Measurements from ENCODE around the gene PGM5. TPM values are rescaled to one million over a fixed set of nuclear protein-coding genes. Genes with fewer than 3 reads are reported as not detected.
"Not testable (repeated sequence)": the region's sequence is repeated elsewhere in the genome, so short reads cannot be mapped to it uniquely, and the experiment has no call there.

The PGM5 gene
- polyA plus RNA-seq, 2 donors = 5.3 to 36.2 TPM

DNA sequence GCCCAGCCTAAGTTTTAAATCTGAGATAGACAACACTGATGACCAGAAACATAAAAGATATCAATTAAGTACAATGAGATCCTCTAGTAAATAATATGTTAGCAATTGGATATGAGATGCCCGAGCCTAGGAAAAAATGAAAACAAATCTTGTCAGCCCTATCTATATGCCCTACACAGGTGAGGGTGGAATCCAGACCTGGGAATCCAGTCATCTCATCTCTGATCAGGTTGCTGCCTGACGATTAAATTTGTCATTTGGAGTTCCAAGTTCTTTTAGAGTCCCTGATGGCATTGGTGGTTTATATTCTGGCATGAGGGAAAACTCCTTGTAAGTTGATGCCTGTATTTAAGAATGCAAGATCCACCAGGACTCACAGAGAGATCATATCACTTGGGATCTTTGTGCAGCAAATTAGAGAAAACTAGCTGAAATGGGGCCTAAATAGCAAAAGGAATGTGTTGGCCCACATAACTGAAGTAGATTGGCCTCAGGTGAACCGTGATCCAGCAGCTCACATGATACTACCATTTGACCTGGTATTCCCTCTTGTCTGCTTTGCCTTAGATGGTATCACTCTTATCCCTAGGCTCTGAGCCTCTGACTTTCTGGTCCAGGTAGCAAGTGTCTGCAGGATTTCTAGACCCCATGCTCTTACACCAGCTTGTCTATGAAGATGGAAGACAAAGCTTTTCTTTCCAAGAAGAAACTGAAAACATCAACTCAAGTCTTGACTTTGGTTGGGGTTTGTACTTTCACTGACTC, 48.2 kb downstream of the PGM5 start:
- 76 to 82% methylated on average over 3 of the region's 3 CpGs for WGBS, 2 donors
- not testable (repeated sequence) for H3K9me3 ChIP-seq (ENCODE audit: control insufficient read depth in 2 of 2, insufficient read depth in 1 of 2, low read depth in 1 of 2, low read length in 1 of 2); H3K4me1 ChIP-seq (ENCODE audit: control insufficient read depth in 2 of 2, insufficient read depth in 2 of 2, low read length in 1 of 2); H3K27ac ChIP-seq (ENCODE audit: low read depth in 2 of 2, low read length in 1 of 2); H3K36me3 ChIP-seq (ENCODE audit: control insufficient read depth in 2 of 2, insufficient read depth in 2 of 2, low read length in 1 of 2); H3K4me3 ChIP-seq (ENCODE audit: low read depth in 1 of 2, low read length in 2 of 2); H3K27me3 ChIP-seq (ENCODE audit: control insufficient read depth in 1 of 2, insufficient read depth in 2 of 2, low read length in 2 of 2)

DNA sequence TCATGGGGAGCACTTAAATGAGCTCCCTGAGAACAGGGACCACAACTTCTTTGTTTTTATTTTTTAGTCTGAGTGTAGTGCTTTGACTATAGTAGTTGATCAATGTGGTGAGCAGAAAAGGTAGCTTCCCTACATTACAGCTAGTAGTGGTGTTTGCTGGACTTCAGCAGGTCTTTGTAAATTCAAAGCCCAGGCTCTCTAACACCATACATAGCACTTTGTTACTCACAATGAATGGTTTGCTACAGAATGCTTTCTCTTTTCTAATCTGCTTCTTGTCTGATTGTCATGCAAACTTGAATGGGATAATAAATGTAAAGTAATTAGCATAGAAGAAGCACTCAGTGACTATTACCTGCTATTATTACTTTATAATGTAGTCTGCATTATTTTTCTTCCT, 55.5 kb downstream of the PGM5 start:
- not testable (repeated sequence) for H3K4me3 ChIP-seq (ENCODE audit: low read depth in 1 of 2, low read length in 2 of 2); H3K4me1 ChIP-seq (ENCODE audit: control insufficient read depth in 2 of 2, insufficient read depth in 2 of 2, low read length in 1 of 2); H3K36me3 ChIP-seq (ENCODE audit: control insufficient read depth in 2 of 2, insufficient read depth in 2 of 2, low read length in 1 of 2); H3K27ac ChIP-seq (ENCODE audit: low read depth in 2 of 2, low read length in 1 of 2); H3K27me3 ChIP-seq (ENCODE audit: control insufficient read depth in 1 of 2, insufficient read depth in 2 of 2, low read length in 2 of 2); H3K9me3 ChIP-seq (ENCODE audit: control insufficient read depth in 2 of 2, insufficient read depth in 1 of 2, low read depth in 1 of 2, low read length in 1 of 2)

DNA sequence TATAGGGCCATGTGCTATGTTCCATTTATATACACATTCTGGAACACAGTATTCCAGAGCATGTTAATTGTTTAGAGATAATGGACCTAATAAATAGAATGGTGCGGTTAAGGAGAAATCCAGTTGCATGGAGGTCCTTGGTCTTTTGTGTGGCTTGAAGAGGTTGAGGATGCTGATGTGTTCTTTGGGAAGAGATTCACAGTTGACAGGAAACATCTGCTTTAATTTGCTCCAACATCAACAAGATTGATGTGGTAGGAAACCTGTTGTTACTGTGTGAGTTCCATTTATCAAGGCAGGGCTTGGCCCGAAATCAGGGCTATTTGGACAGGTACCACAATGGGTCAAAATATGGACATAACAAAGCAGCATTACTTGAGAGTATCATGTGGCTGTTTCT, 56.3 kb downstream of the PGM5 start:
- H3K4me3 ChIP-seq (ENCODE audit: low read depth in 1 of 2, low read length in 2 of 2); H3K27ac ChIP-seq (ENCODE audit: low read depth in 2 of 2, low read length in 1 of 2); H3K27me3 ChIP-seq (ENCODE audit: control insufficient read depth in 1 of 2, insufficient read depth in 2 of 2, low read length in 2 of 2): not testable (repeated sequence)

DNA sequence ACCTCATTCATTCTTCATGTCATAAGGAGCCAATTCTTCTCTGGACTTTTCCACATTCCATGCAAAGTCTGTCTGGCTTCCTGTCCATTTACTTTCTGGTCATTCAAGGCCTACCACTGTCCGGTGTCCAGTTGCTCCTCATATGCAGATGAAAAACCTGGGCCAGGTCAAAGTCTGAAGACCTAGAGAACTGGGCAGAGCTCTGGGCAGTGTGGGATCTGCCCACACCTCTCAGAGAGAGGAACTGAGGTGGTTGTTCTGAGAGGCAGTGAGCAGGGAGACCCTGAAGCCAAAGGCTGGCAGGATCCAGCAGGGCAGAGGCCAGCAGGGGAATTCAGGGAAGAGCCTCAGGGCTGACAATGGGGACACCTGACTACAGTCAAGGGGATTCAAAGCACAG, 58.7 kb downstream of the PGM5 start:
- H3K4me3 ChIP-seq (ENCODE audit: low read depth in 1 of 2, low read length in 2 of 2); H3K4me1 ChIP-seq (ENCODE audit: control insufficient read depth in 2 of 2, insufficient read depth in 2 of 2, low read length in 1 of 2); H3K27me3 ChIP-seq (ENCODE audit: control insufficient read depth in 1 of 2, insufficient read depth in 2 of 2, low read length in 2 of 2); H3K9me3 ChIP-seq (ENCODE audit: control insufficient read depth in 2 of 2, insufficient read depth in 1 of 2, low read depth in 1 of 2, low read length in 1 of 2); H3K27ac ChIP-seq (ENCODE audit: low read depth in 2 of 2, low read length in 1 of 2); H3K36me3 ChIP-seq (ENCODE audit: control insufficient read depth in 2 of 2, insufficient read depth in 2 of 2, low read length in 1 of 2): not testable (repeated sequence)
- 93 to 100% methylated on average over 1 of the region's 1 CpG for WGBS, 2 donors

More for the DNA sequence above, 56.3 kb downstream of the PGM5 start:
- H3K4me1 ChIP-seq (ENCODE audit: control insufficient read depth in 2 of 2, insufficient read depth in 2 of 2, low read length in 1 of 2); H3K9me3 ChIP-seq (ENCODE audit: control insufficient read depth in 2 of 2, insufficient read depth in 1 of 2, low read depth in 1 of 2, low read length in 1 of 2); H3K36me3 ChIP-seq (ENCODE audit: control insufficient read depth in 2 of 2, insufficient read depth in 2 of 2, low read length in 1 of 2): not testable (repeated sequence)
- WGBS, 2 donors = 57 to 72% methylated on average over 2 of the region's 2 CpGs

DNA sequence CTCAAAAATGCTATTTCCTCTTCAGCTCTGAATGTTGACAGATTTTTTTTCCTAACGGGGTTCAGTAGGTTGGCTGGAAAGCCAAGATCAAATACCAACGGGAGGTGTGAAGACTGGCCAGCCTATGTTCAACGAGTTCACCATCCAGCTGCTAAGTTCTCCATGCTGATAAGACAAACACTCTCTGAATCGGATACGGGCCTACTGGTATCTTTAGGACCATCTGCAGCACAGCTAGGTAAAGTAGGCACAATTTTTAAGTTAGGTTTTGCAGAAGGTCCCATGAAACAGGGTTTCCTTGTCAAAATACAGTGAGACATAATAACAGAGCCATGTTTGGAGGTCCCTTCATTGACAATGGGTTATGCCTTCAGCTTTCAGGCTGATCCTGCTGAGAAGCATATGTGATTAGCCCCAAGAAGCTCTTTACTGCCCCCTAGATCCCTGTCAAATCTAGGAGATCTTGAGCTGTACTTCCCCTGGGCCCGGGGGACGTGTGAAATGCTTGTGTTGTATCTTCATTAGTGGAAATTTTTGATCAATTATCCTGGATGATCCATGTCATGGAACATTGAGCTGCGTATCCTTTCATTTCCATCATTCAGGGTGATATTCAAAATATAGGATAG, 60.6 kb downstream of the PGM5 start:
- Histone ChIP-seq H3K27me3 (ENCODE audit: control insufficient read depth in 1 of 2, insufficient read depth in 2 of 2, low read length in 2 of 2) (no peaks in the 10 kb centered on the region), H3K9me3 (ENCODE audit: control insufficient read depth in 2 of 2, insufficient read depth in 1 of 2, low read depth in 1 of 2, low read length in 1 of 2) (no peaks in the 10 kb centered on the region), H3K27ac (ENCODE audit: low read depth in 2 of 2, low read length in 1 of 2) (no peak overlapping the region), H3K4me1 (ENCODE audit: control insufficient read depth in 2 of 2, insufficient read depth in 2 of 2, low read length in 1 of 2) (no peaks in the 10 kb centered on the region), H3K36me3 (ENCODE audit: control insufficient read depth in 2 of 2, insufficient read depth in 2 of 2, low read length in 1 of 2) (no peaks in the 10 kb centered on the region), H3K4me3 (ENCODE audit: low read depth in 1 of 2, low read length in 2 of 2) (no peak overlapping the region)
- 54 to 62% methylated on average over 8 of the region's 8 CpGs for WGBS, 2 donors

DNA sequence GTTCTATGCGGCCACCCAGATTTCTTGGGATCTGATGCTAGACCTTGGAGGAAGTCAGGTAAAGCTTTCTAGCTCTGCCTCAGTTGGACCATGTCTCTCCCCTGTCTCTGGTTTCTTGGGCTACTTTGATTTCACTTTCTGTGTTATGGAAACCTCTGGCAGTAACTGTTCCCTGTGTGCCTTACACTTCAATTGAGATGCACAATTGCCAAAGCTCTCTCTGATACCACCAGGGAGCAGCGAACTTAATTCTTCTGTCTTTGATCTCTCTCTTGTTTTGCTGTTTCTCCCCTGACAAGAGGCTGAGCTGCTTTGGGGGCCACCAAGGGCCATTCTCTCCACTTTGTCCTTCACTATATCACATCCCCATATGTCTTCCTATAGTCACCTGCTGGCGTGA, 61.4 kb downstream of the PGM5 start:
- WGBS, 2 donors = 86 to 93% methylated on average over 3 of the region's 3 CpGs
- no peaks in the 10 kb centered on the region for H3K4me1 ChIP-seq (ENCODE audit: control insufficient read depth in 2 of 2, insufficient read depth in 2 of 2, low read length in 1 of 2)
- no peaks in the 10 kb centered on the region for H3K27me3 ChIP-seq (ENCODE audit: control insufficient read depth in 1 of 2, insufficient read depth in 2 of 2, low read length in 2 of 2)
- H3K4me3 ChIP-seq (ENCODE audit: low read depth in 1 of 2, low read length in 2 of 2) = no peak overlapping the region
- no peaks in the 10 kb centered on the region for H3K9me3 ChIP-seq (ENCODE audit: control insufficient read depth in 2 of 2, insufficient read depth in 1 of 2, low read depth in 1 of 2, low read length in 1 of 2)
- H3K27ac ChIP-seq (ENCODE audit: low read depth in 2 of 2, low read length in 1 of 2) = peak overlapping the region in 1 of 2 donors; percentile 55
- no peaks in the 10 kb centered on the region for H3K36me3 ChIP-seq (ENCODE audit: control insufficient read depth in 2 of 2, insufficient read depth in 2 of 2, low read length in 1 of 2)

DNA sequence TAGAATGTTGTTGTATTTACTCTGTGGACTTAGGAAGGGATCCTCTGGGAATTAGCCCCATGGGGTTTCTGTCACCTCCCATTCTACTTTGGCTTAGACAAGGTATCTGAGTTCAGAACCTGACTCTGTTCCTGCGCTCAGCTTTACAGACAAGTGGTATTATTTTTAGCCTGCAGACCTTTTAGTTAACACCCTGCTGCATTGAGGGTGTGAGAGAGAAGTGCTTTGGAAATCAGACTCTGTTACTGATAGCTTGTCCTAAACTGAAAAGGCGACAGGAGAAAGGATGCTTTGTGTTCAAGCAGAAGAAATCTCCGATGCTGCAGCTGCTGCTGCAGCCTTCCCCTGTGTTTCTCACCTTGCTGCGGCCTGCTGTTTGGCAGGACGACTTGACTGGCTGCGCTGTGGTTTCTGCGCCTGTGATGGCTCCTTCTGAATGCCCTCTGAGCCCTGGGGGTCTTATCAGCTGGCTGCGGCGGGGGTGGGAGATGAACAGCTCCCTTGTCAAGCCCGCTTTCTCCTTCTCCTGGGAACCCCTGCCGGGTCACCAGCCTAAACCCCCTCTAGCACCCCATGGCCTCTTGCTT, 61.9 kb downstream of the PGM5 start:
- peak overlapping the region in 1 of 2 donors; percentile 61 for H3K27ac ChIP-seq (ENCODE audit: low read depth in 2 of 2, low read length in 1 of 2)
- no peak overlapping the region for H3K4me3 ChIP-seq (ENCODE audit: low read depth in 1 of 2, low read length in 2 of 2)
- H3K4me1 ChIP-seq (ENCODE audit: control insufficient read depth in 2 of 2, insufficient read depth in 2 of 2, low read length in 1 of 2) = no peaks in the 10 kb centered on the region
- no peaks in the 10 kb centered on the region for H3K27me3 ChIP-seq (ENCODE audit: control insufficient read depth in 1 of 2, insufficient read depth in 2 of 2, low read length in 2 of 2)
- no peaks in the 10 kb centered on the region for H3K9me3 ChIP-seq (ENCODE audit: control insufficient read depth in 2 of 2, insufficient read depth in 1 of 2, low read depth in 1 of 2, low read length in 1 of 2)
- H3K36me3 ChIP-seq (ENCODE audit: control insufficient read depth in 2 of 2, insufficient read depth in 2 of 2, low read length in 1 of 2) = no peaks in the 10 kb centered on the region
- 68 to 70% methylated on average over 11 of the region's 11 CpGs for WGBS, 2 donors

DNA sequence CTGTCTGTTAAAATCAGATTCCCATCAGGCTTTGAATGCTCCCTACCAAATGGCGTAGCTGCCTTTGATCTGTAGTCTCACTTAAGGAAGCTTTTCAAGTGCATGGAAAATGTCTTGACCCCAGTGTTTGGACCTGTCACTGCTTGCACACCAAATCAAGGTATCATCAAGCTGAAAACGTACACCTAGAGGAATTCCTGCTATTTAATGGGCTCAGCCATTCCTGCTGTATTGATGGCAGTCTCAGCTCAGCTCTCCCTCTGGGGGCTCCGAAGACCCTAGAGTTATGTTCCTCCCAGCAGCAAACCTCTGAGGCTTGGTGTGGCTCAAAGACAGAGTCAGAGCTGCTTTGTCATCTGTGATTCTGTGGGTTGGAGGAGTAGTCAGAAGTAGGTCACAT, 63.5 kb downstream of the PGM5 start:
- 58 to 59% methylated on average over 3 of the region's 3 CpGs for WGBS, 2 donors
- H3K9me3 ChIP-seq (ENCODE audit: control insufficient read depth in 2 of 2, insufficient read depth in 1 of 2, low read depth in 1 of 2, low read length in 1 of 2) = no peaks in the 10 kb centered on the region
- H3K4me1 ChIP-seq (ENCODE audit: control insufficient read depth in 2 of 2, insufficient read depth in 2 of 2, low read length in 1 of 2) = no peaks in the 10 kb centered on the region
- no peak overlapping the region for H3K4me3 ChIP-seq (ENCODE audit: low read depth in 1 of 2, low read length in 2 of 2)
- H3K36me3 ChIP-seq (ENCODE audit: control insufficient read depth in 2 of 2, insufficient read depth in 2 of 2, low read length in 1 of 2) = no peaks in the 10 kb centered on the region
- H3K27ac ChIP-seq (ENCODE audit: low read depth in 2 of 2, low read length in 1 of 2) = no peak overlapping the region
- no peaks in the 10 kb centered on the region for H3K27me3 ChIP-seq (ENCODE audit: control insufficient read depth in 1 of 2, insufficient read depth in 2 of 2, low read length in 2 of 2)

DNA sequence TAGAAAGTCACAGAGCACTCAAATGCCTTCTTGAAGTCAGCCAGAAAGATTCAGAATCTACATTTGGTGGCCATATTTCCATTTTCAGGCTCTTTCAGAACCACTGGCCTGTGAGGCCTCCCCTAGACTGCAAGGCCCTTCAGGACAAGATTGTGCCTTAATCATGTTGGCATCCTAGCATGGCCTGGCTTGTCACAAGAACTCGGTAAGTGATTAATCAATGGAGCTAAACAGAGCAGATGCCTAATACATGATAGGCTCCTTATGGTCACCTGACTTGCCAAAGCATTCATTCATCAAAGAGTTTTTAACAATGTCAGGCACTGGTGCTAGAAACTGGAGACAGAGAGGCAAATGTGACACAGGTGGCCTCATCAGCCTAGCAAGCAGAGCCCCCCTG, 70.3 kb downstream of the PGM5 start:
- Histone ChIP-seq H3K27ac (ENCODE audit: low read depth in 2 of 2, low read length in 1 of 2) (peak overlapping the region; percentile 15 to 28), H3K4me3 (ENCODE audit: low read depth in 1 of 2, low read length in 2 of 2) (no peak overlapping the region), H3K27me3 (ENCODE audit: control insufficient read depth in 1 of 2, insufficient read depth in 2 of 2, low read length in 2 of 2) (no peaks in the 10 kb centered on the region), H3K36me3 (ENCODE audit: control insufficient read depth in 2 of 2, insufficient read depth in 2 of 2, low read length in 1 of 2) (no peaks in the 10 kb centered on the region), H3K9me3 (ENCODE audit: control insufficient read depth in 2 of 2, insufficient read depth in 1 of 2, low read depth in 1 of 2, low read length in 1 of 2) (no peaks in the 10 kb centered on the region), H3K4me1 (ENCODE audit: control insufficient read depth in 2 of 2, insufficient read depth in 2 of 2, low read length in 1 of 2) (no peaks in the 10 kb centered on the region)
- 41 to 48% methylated on average over 1 of the region's 1 CpG for WGBS, 2 donors
